H1 (cell line): ENCODE data around the gene WNK2. TPM values are rescaled to one million over a fixed set of nuclear protein-coding genes. Genes with fewer than 3 reads are reported as not detected.

ENCODE experiments used
- FOSL1 ChIP-seq: IDR thresholded peaks from 2 replicates; pipeline ENCODE4 v1.6.1; 2011; ENCODE audit warnings: mild to moderate bottlenecking, low read depth, low read length, moderate library complexity; ENCODE audit not compliant: insufficient read depth
- PHF8 ChIP-seq: fragments of 200-600 bp; sonication (generic); conservative IDR thresholded peaks from 2 replicates; pipeline ENCODE4 v1.7.1; 2012; ENCODE audit warnings: low read depth, mild to moderate bottlenecking, inconsistent platforms, low read length, moderate library complexity
- SRF ChIP-seq: IDR thresholded peaks from 2 replicates; pipeline ENCODE4 v1.6.1; 2011; ENCODE audit warnings: mild to moderate bottlenecking, low read depth, low read length, moderate library complexity
- TEAD4 ChIP-seq: IDR thresholded peaks from 2 replicates; pipeline ENCODE4 v1.6.1; 2012; ENCODE audit warnings: low read depth, low read length, inconsistent platforms, mixed read lengths
- polyA plus RNA-seq, 7 experiments: library from polyadenylated mRNA; depleted of rRNA in 3 of 7; stranded (reverse) in 5 of 7; unstranded in 2 of 7; fragments of >200 nt in 5 of 7; fragments of 200-250 nt in 2 of 7; gene quantifications; 1 replicate in 5 of 7; 2 replicates in 1 of 7; 4 replicates in 1 of 7; pipeline versions ENCODE4 v1.2.1 to v1.2.3, GENCODE V29; 2011 to 2013; ENCODE audit warnings: missing spikeins in 2 of 7, mixed read lengths in 2 of 7
- total RNA-seq: library from RNA; stranded (reverse); fragmentation: NEBNext Ultra II Directional; extraction: Animal tissue kit (Norgen Biotek cat#: 25700); gene quantifications from 2 replicates; pipeline ENCODE4 v1.2.1, GENCODE V29; 2021

Gene WNK2
- total and polyA plus RNA-seq, 2 of the 8 experiments (the other 6 are each of a cell fraction or from before 2014, with no cell fraction given) = 12.0 to 87.2 TPM

DNA sequence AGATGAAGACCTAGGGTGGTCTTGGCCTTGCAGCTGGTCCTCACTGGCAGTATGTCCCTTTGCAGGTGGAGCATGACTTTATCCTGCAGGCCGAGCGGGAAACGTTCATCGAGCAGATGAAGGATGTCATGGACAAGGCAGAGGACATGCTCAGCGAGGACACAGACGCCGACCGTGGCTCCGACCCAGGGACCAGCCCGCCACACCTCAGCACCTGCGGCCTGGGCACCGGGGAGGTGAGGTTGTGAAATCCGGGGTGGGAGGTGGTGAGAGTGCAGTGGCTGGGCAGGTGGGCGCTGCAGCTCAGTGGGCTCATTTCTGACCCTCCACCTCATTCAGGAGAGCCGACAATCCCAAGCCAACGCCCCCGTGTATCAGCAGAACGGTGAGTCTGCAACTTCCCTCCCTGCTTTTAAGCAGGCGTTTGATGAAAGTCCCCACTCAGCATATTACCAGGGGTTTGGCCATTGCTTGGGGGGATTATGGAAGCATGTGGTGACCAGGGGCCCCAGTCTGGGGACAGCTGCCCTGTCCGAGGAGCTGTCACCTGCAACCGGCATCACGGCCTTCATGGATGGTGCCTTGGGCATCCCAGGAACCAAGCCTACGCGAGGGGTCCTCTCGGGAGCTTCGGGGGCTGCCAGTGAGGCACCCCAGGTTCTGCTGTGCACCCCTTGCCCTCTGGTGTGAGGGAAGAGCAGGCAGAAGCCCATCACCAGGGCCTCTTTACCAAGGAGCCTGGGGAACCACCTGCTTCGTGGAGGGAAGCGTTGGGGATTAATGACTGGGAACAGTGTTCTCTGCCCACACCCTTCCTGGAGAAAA is 84.0 kb downstream of the WNK2 start (continued):
- TF ChIP-seq FOSL1 (no peak), SRF (no peak), PHF8 (no peak), TEAD4 (no peak)
